ENCODE measurements around the gene DCC.

The DCC gene

GRCh38 chr18:53281406-53281805, 941.4 kb downstream of the DCC start:
- DNase-seq, result no peak

GRCh38 chr18:53283708-53284107, 943.7 kb downstream of the DCC start:
- DNase-seq, result no peak

- DNase-seq, result no peak
These were observed 965.5 kb downstream of the DCC start for GRCh38 chr18:53305461-53305860.

- no peak for DNase-seq
These were observed 979.6 kb downstream of the DCC start for GRCh38 chr18:53319628-53320027.

GRCh38 chr18:53322163-53322562, 982.2 kb downstream of the DCC start:
- DNase-seq, result no peak

- no peak for DNase-seq
These were observed 984.4 kb downstream of the DCC start for GRCh38 chr18:53324353-53324752.

- no peak for DNase-seq
These were observed 1020.8 kb downstream of the DCC start for GRCh38 chr18:53360501-53361443.

- no peak for DNase-seq
These were observed 1035.6 kb downstream of the DCC start for GRCh38 chr18:53375621-53376020.

- no peak for DNase-seq
These were observed 1040.2 kb downstream of the DCC start for GRCh38 chr18:53380063-53380639.

- no peak for DNase-seq
These were observed 1042.9 kb downstream of the DCC start for GRCh38 chr18:53382870-53383269.

GRCh38 chr18:53385889-53386288, 1045.9 kb downstream of the DCC start:
- no peak for DNase-seq

GRCh38 chr18:53387581-53387980, 1047.6 kb downstream of the DCC start:
- DNase-seq, result no peak

GRCh38 chr18:53402670-53403069, 1062.7 kb downstream of the DCC start:
- DNase-seq, result no peak

- DNase-seq, result no peak
These were observed 1068.3 kb downstream of the DCC start for GRCh38 chr18:53408271-53408670.

GRCh38 chr18:53411511-53411910, 1071.5 kb downstream of the DCC start:
- no peak for DNase-seq

- no peak for DNase-seq
These were observed 1077.0 kb downstream of the DCC start for GRCh38 chr18:53417003-53417402.

GRCh38 chr18:53421869-53422268, 1081.9 kb downstream of the DCC start:
- DNase-seq, result no peak

- DNase-seq, result no peak
These were observed 1082.9 kb downstream of the DCC start for GRCh38 chr18:53422896-53423295.

GRCh38 chr18:53426666-53427184, 1086.7 kb downstream of the DCC start:
- no peak for DNase-seq

GRCh38 chr18:53441761-53442414, 1101.9 kb downstream of the DCC start:
- no peak for DNase-seq

GRCh38 chr18:53442415-53442783, 1102.4 kb downstream of the DCC start:
- no peak for DNase-seq

GRCh38 chr18:53443336-53443735, 1103.3 kb downstream of the DCC start:
- no peak for DNase-seq

GRCh38 chr18:53443831-53444230, 1103.8 kb downstream of the DCC start:
- DNase-seq, result no peak

- DNase-seq, result no peak
These were observed 1111.9 kb downstream of the DCC start for GRCh38 chr18:53451902-53452301.

Measured in CD4-positive, alpha-beta T cell treated with Interferon gamma for 1 hour (primary cell).